Fibroblast of lung (primary cell): Measurements from ENCODE around the gene MYLK.
A peak's percentile ranks its signal among the peaks of the same experiment; 100 is the strongest.

Source experiments
- CTCF ChIP-seq, 2 donors: IDR thresholded peaks in 1 of 2; conservative IDR thresholded peaks in 1 of 2; 1 replicate in 1 of 2; 2 replicates in 1 of 2; pipeline ENCODE4 v1.5.1; 2011 to 2012; ENCODE audit warnings: low read length in 2 of 2, control low read depth in 1 of 2, inconsistent platforms in 1 of 2, low read depth in 1 of 2, mild to moderate bottlenecking in 1 of 2
- EZH2 ChIP-seq: IDR thresholded peaks from 2 replicates; pipeline ENCODE4 v1.5.1; 2012; ENCODE audit warnings: low read length, control low read depth, mild to moderate bottlenecking; ENCODE audit errors: missing control alignments

GRCh38 chr3:123876858-123877257 is 7.3 kb downstream of the MYLK start:
- TF ChIP-seq CTCF (conservative IDR thresholded peaks at IDR 0.05 in 1 of 2, IDR thresholded peaks at IDR 0.05 in 1 of 2; ENCODE audit: low read depth in 1 of 2, low read length in 2 of 2), result peak in 1 of 2 donors; percentile 29
- no peak for TF ChIP-seq EZH2
